Measurements from ENCODE around the gene MPPE1.
"Not testable (repeated sequence)": the region's sequence is repeated elsewhere in the genome, so short reads cannot be mapped to it uniquely, and the experiment has no call there.

Gene MPPE1

GRCh38 chr18:11925800-11926481 is 17.8 kb upstream of the MPPE1 start:
- no peak for DNase-seq (ENCODE audit: low read depth)

- no peak for DNase-seq (ENCODE audit: low read depth)
Observed at GRCh38 chr18:11923450-11923849, 15.3 kb upstream of the MPPE1 start.

DNA sequence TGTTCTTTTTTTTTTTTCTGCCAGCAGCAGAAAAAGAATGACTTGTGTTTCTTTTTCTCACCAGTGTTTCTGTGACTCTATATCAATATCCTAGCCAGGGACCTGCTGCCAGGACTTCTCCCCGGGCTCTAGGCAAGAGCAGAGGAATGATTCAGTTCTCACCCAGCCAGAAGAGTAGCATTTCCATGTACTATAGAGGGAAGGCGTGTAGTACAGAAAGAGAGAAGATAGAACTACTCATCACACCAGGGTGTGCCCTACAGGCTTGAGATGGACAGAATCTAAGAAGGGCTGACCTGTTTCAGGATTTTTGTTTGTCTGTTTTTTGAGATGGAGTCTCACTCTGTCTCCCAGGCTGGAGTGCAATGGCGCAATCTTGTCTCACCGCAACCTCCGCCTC is 11.4 kb upstream of the MPPE1 start:
- not testable (repeated sequence) for DNase-seq (ENCODE audit: low read depth)

DNA sequence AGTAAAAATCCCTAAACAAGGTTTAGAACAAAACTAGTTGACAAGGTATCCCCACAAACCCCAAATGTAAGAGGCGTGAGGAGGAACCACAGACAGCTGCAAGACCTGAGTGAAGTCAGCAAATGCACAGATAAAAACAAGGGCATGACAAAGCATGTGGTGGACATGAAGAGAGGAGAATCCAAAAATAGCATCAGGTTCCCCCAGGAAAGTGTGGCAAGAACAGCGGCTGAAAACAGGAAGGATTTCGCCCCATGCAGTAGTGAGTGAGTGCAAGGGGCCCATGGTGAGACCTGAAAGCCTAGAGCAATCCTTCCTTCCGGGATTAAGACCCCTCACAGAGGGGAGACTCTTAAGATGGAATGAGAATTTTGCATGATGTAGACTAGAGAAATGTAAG is 8.8 kb upstream of the MPPE1 start:
- DNase-seq (ENCODE audit: low read depth): not testable (repeated sequence)

GRCh38 chr18:11909591-11910026 is 1.5 kb upstream of the MPPE1 start:
- DNase-seq (ENCODE audit: low read depth): peak; percentile 18

- no peak for DNase-seq (ENCODE audit: low read depth)
Observed at GRCh38 chr18:11909061-11909455, 941 bp upstream of the MPPE1 start.

DNA sequence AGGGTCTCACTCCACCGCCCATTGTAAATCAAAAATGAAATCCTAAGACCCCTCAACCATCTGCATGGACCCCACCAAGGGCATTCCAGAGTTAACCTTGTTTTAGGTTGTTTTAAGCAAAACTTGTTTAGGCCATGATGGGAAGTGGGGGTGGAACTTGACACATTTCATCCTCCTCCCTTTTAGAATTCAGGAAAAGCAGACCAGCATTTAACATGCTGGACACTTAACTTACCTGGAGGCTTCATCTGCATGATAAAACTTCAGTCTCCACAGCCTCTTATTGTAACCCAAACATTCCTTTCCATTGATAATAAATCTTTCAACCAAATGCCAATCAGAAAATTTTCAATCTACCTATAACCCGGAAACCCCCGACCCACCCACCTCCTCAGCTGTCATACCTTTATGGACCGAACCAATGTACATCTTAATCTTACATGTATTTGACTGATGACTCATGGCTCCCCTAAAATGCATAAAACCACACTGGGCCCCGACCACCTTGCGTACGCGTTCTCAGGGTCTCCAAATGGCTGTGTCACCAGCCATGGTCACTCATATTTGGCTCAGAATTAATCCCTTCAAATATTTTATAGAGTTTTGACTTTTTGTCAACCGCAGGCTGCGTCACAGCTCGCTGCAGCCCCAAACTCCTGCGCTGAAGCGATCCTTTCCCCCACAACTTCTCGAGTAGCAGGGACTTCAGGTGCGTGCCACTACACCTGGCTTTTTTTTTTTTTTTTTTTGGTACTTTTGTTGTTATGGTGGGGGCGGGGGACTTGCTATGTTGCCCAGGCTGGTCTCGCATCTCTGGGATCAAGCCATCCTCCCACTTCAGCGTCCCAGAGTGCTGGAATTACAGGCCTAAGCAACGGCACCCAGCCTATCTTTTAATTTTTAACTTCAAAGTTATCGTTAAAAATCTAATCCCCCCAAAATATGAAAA is 917 bp downstream of the MPPE1 start:
- no peak for DNase-seq (ENCODE audit: low read depth)

DNA sequence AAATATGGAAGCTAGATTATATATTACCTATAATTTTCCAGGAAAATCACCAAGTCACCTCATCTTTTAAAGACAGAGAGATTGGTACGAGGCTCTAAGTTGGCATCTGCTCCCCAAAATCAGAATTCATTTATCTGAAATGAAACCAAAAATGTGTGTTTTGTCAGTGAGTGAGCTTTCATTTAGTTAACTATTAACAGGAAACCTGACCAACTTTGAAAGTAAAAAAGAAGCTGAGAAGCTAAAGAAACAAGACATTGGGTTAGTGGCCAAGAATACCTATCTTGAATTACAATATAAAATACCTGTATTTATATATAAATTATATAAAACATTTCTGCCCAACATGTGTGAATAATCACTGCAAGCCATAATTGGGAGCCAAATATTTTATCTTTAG is 1.9 kb downstream of the MPPE1 start:
- no peak for DNase-seq (ENCODE audit: low read depth)

DNA sequence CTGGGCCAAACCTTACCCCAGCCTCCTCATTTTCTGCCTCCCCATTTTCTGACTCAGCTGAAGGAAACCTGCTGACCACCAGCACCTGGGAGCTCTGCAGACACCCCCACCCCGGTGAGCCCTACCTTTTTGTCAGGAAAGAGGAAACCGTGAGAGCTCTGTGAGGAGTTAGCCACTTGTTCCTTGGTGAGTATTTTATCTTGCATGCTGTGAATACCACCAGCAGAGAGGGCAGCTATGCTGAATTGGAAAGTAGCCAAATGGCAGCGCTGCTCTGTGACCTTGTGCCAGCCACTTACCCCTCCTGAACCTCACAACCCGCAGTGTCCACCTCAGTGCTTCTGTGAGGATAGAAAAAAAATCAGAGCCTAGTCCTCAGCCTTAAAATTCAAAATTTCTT is 2.5 kb downstream of the MPPE1 start:
- no peak for DNase-seq (ENCODE audit: low read depth)

DNA sequence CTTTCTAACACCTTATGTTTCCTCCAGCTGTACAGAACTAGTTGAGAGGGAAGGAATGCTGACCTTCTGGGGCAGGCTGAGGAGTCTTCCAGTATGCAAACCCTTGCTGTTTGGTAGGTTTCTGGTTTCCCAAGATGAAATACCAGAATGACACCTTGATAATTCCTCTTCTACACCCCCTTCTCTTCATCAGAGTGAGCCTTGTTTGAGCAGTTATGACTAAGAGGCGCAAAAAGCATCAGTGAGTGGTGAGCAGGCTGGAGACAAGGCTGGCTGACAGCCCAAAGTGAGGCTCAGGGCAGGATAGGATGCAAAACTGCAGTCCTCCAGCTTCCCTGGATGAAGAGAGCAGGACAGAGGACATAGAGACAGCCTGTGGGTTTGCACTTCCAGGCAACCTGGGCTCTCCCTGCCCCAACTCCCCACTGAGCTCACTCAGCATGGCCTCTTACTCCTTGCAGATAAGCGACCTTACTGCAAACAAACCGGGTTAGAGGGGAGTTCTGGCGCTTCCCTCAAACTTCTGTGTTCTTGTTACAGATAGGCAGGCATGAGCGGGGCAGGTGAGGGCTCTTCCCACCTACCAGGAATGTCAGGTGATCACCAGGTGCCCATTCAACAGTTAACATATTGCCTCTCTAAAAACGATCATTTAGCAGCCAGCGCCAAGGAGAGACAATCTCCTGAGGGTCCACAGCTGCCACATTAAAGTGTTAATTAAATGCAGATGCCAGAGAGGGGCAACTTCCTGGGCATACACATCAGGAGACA is 5.4 kb downstream of the MPPE1 start:
- no peak for DNase-seq (ENCODE audit: low read depth)

DNA sequence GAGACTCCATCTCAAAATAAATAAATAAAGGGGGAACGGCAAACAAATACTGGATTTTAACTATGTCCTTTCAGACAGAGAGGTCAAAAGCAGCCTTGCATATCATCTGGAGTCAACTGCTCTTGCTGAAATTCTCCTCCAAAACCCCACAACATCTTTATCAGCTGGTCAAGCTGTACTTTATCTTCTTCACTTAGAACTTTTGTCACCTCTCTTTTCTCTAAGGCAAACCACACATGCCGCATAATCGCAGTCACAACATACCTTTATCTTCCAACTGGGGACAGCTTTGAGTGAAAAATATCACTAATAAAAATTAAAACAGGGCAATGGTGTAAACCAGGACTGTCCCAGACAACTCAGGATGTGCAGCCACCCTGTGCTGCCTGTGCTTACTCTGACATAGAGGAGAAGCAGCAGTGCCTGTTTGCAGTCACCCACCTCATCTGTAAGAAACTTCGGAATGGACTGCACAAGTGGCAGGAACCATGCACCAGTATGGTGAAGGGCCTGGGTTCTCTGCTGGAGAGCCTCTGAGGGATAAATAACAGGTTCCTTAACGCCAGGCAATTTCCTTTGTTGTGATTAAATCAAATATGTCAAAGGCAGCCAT is 6.2 kb downstream of the MPPE1 start:
- DNase-seq (ENCODE audit: low read depth): no peak

- DNase-seq (ENCODE audit: low read depth): no peak
Observed at GRCh38 chr18:11899063-11899462, 9.1 kb downstream of the MPPE1 start.

GRCh38 chr18:11897781-11898180 is 10.3 kb downstream of the MPPE1 start:
- no peak for DNase-seq (ENCODE audit: low read depth)

DNA sequence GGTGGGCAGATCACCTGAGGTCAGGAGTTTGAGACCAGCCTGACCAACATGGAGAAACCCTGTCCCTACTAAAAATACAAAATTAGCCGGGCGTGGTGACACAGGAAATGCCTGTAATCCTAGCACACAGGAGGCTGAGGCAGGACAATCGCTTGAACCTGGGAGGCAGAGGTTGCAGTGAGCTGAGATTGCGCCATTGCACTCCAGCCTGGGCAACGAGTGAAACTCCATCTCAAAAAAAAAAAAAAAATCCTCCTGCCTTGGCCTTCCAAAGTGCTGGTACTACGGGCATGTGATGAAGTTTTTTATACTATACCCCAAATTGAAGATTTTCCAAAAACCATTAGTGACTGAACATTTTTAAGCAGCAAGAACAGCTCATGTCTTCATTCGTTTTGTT is 15.7 kb downstream of the MPPE1 start:
- not testable (repeated sequence) for DNase-seq (ENCODE audit: low read depth)

GRCh38 chr18:11891737-11892136 is 16.4 kb downstream of the MPPE1 start:
- no peak for DNase-seq (ENCODE audit: low read depth)

GRCh38 chr18:11889284-11889683 is 18.8 kb downstream of the MPPE1 start:
- no peak for DNase-seq (ENCODE audit: low read depth)

DNA sequence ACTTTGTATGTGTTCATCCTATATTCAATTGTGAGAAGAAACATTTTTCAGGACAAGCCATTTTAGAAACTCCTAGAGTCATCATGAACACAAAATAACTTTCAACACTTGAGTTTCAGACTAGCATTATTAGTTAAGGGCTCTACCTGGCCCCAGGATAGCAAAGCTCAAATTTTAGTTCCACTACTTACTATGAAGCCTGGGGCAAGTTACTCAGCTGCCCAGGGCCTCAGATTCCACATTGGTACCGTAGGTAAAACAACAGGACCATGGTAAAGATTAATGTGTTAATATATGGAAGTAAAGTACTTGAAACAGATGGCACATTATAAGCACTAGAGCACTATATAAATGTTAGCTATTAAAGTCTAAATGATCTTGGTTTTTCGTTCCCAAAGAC is 19.4 kb downstream of the MPPE1 start:
- DNase-seq (ENCODE audit: low read depth): no peak

DNA sequence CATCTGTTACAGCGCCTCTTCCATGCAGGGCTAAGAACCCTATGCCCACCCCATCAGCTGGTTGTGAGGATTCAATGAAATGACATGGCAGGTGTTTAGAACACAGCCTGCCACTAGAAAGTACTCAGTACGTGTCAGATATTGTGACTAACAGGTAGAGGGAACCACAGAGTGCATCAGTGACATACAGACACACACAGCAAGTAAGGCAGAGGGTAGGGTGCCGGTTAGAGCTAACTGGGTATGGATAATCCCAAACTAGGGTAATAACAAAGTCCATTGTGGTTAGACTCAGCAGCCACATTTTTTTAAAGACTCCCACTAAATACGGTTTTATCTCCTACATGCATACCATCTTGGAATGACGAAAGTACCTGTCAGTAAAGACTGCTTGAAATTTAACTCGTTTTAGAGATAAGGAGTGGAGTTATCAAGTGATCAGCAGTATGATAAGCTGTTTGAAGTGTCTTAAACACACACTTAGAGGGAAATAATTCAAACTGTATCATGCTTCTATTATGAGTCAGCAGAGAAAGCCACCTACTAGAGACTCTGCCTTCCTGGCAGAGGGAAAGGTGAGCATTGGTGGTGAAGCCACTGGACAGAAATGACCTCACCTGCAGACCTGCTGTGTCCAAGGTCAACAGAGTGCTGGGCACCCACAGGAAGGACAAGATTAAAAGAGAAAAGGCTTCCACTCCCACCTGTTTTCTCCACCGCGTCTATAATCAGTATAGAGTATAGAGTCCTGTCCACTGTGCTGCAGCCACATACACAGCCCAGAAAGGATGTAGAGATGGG is 20.6 kb downstream of the MPPE1 start:
- no peak for DNase-seq (ENCODE audit: low read depth)

- DNase-seq (ENCODE audit: low read depth): no peak
Observed at GRCh38 chr18:11886577-11887110, 21.5 kb downstream of the MPPE1 start.

- DNase-seq (ENCODE audit: low read depth): no peak
Observed at GRCh38 chr18:11885278-11885947, 22.7 kb downstream of the MPPE1 start.

Measured in stromal cell of bone marrow (primary cell).